Endothelial cell of umbilical vein (primary cell): Measurements from ENCODE around the gene ZNF462. TPM values are rescaled to one million over a fixed set of nuclear protein-coding genes. Genes with fewer than 3 reads are reported as not detected.

Source experiments
- BruUV-seq: library from RNA; stranded (reverse); fragments of 400-500 nt; replicated peaks from 2 replicates; lab custom pipeline; 2021; lab: Mats Ljungman, UMichigan
- CTCF ChIA-PET: fragments of 300-600, 350-600 bp; sonication (Branson Sonifier 250); formaldehyde crosslinking; loops from one replicate; lab custom pipeline; 2021; ENCODE audit warnings: antibody characterized with exemption, inconsistent platforms; lab: Charles Lee
- POLR2A ChIA-PET: fragments of 300-600, 350-600 bp; sonication (Branson Sonifier 250); formaldehyde crosslinking; loops from one replicate; lab custom pipeline; 2021; ENCODE audit warnings: antibody characterized with exemption, inconsistent platforms; lab: Charles Lee
- DNase-seq: peaks from one replicate; pipeline ENCODE4 v3.0.0-alpha.2; 2011; ENCODE audit warnings: low read depth, low spot score
- FAIRE-seq: peaks from 2 replicates; lab custom pipeline; 2011; peaks lifted over from hg19 to GRCh38; lab: Jason Lieb, UNC
- H2AFZ ChIP-seq: 2 replicates; pipeline ENCODE4 v1.6.0; 2012; ENCODE audit warnings: low read depth, low read length, control low read depth, inconsistent platforms
- H3K27ac ChIP-seq: 2 replicates; pipeline ENCODE4 v1.5.1; 2011; ENCODE audit warnings: low read depth, mild to moderate bottlenecking, control low read depth, low read length, moderate library complexity; ENCODE audit not compliant: insufficient read depth
- H3K27me3 ChIP-seq, 2 experiments: 2 replicates each; pipeline versions ENCODE4 v1.6.0 to v1.6.1; 2011; ENCODE audit warnings: low read length in 2 of 2, mixed read lengths in 1 of 2; ENCODE audit not compliant: control insufficient read depth in 2 of 2, insufficient read depth in 2 of 2
- H3K36me3 ChIP-seq, 2 experiments: 2 replicates in 1 of 2; 3 replicates in 1 of 2; pipeline ENCODE4 v1.5.1; 2011; ENCODE audit warnings: low read length in 2 of 2, mild to moderate bottlenecking in 1 of 2, moderate library complexity in 1 of 2; ENCODE audit not compliant: control insufficient read depth in 2 of 2, insufficient read depth in 2 of 2; ENCODE audit errors: extremely low read depth in 1 of 2
- H3K4me1 ChIP-seq: 3 replicates; pipeline ENCODE4 v1.5.1; 2011; ENCODE audit warnings: mild to moderate bottlenecking, low read length; ENCODE audit not compliant: control insufficient read depth, insufficient read depth; ENCODE audit errors: extremely low read depth
- H3K4me2 ChIP-seq: 2 replicates; pipeline ENCODE4 v1.6.1; 2011; ENCODE audit warnings: low read length, control low read depth, mixed read lengths; ENCODE audit not compliant: insufficient read depth
- H3K4me3 ChIP-seq, 3 experiments: fragments of 200-600 bp in 1 of 3; sonication (generic), shearing (Covaris generic) in 1 of 3; replicated peaks in 1 of 3; 2 replicates each; pipeline ENCODE4 v1.5.1; 2011 to 2016; ENCODE audit warnings: control low read depth in 3 of 3, low read length in 3 of 3, mild to moderate bottlenecking in 2 of 3, inconsistent platforms in 1 of 3, low read depth in 1 of 3, moderate library complexity in 1 of 3; ENCODE audit not compliant: insufficient read depth in 1 of 3
- H3K79me2 ChIP-seq: 2 replicates; pipeline ENCODE4 v1.6.0; 2012; ENCODE audit warnings: low read length, inconsistent platforms; ENCODE audit not compliant: control insufficient read depth, insufficient read depth
- H3K9ac ChIP-seq: replicated peaks from 2 replicates; pipeline ENCODE3; 2011; ENCODE audit warnings: low read length, control low read depth; ENCODE audit not compliant: insufficient read depth; ENCODE audit errors: extremely low read depth
- H3K9me1 ChIP-seq: replicated peaks from 3 replicates; pipeline ENCODE4 v1.6.0; 2011; ENCODE audit warnings: mild to moderate bottlenecking, low read length; ENCODE audit not compliant: control insufficient read depth, insufficient read depth; ENCODE audit errors: extremely low read depth
- H3K9me3 ChIP-seq: replicated peaks from 2 replicates; pipeline ENCODE4 v1.5.1; 2012; ENCODE audit warnings: low read length, inconsistent platforms; ENCODE audit not compliant: control insufficient read depth, insufficient read depth
- H4K20me1 ChIP-seq: replicated peaks from 2 replicates; pipeline ENCODE3; 2011; ENCODE audit warnings: mild to moderate bottlenecking, low read length; ENCODE audit not compliant: control insufficient read depth, insufficient read depth; ENCODE audit errors: extremely low read depth
- EZH2 ChIP-seq: IDR thresholded peaks from 2 replicates; pipeline ENCODE4 v1.6.1; 2012; ENCODE audit warnings: borderline replicate concordance, low read depth, mild to moderate bottlenecking, moderate library complexity, low read length, inconsistent platforms; ENCODE audit not compliant: severe bottlenecking
- FOS ChIP-seq: IDR thresholded peaks from 2 replicates; pipeline ENCODE4 v1.6.1; 2011; ENCODE audit warnings: mild to moderate bottlenecking, low read length, moderate library complexity, borderline replicate concordance; ENCODE audit not compliant: insufficient read depth
- GATA2 ChIP-seq: IDR thresholded peaks from 2 replicates; pipeline ENCODE4 v1.7.0; 2011; ENCODE audit warnings: low read depth, mild to moderate bottlenecking, moderate library complexity, mixed read lengths, low read length; ENCODE audit not compliant: insufficient read length, insufficient read depth
- JUN ChIP-seq: IDR thresholded peaks from 2 replicates; pipeline ENCODE4 v1.6.1; 2011; ENCODE audit warnings: borderline replicate concordance, low read depth; ENCODE audit not compliant: insufficient read length, insufficient read depth
- MYC ChIP-seq: IDR thresholded peaks from one replicate; pipeline ENCODE4 v1.6.1; 2011; ENCODE audit warnings: mild to moderate bottlenecking, low read depth, low read length
- POLR2A ChIP-seq: IDR thresholded peaks from 2 replicates; pipeline ENCODE4 v1.6.1; 2012; ENCODE audit warnings: low read depth, mild to moderate bottlenecking, control low read depth, low read length
- POLR2AphosphoS5 ChIP-seq: IDR thresholded peaks from 2 replicates; pipeline ENCODE4 v1.6.1; 2012; ENCODE audit warnings: low read depth, mild to moderate bottlenecking, control low read depth, low read length, moderate library complexity; ENCODE audit not compliant: insufficient read depth
- dilution Hi-C: fragments of 300-500 bp; cut with MboI; formaldehyde crosslinking; loops from one replicate; pipeline ENCODE4 v1.15.0; 2019; ENCODE audit warnings: low sequenced_read_pairs; ENCODE audit not compliant: extremely low pct_ligation_motif_present
- intact Hi-C: fragments of 100-400 bp; cut with micrococcal nuclease; formaldehyde crosslinking; loops from one replicate; pipeline ENCODE4 v1.10.0; 2022
- polyA plus RNA-seq, 4 experiments: library from polyadenylated mRNA; depleted of rRNA in 3 of 4; stranded (reverse) in 3 of 4; unstranded in 1 of 4; fragments of >200 nt; gene quantifications; 2 replicates each; pipeline versions ENCODE4 v1.2.1 to v1.2.3, GENCODE V29; 2011 to 2012; ENCODE audit warnings: missing spikeins in 1 of 4
- total RNA-seq: library from RNA; stranded (reverse); gene quantifications from 2 replicates; pipeline ENCODE4 v1.2.3, GENCODE V29; 2021
- TF ChIP-seq, protein P1 (sequence below): IDR thresholded peaks from 2 replicates; pipeline ENCODE4 v1.6.1; 2011; ENCODE audit not compliant: insufficient read depth, insufficient read length
- TF ChIP-seq, protein P2 (sequence below), 2 donors: IDR thresholded peaks; 1 replicate in 1 of 2; 2 replicates in 1 of 2; pipeline ENCODE4 v1.5.1; 2011; ENCODE audit warnings: low read length in 2 of 2, mild to moderate bottlenecking in 2 of 2, moderate library complexity in 2 of 2, control low read depth in 1 of 2, inconsistent platforms in 1 of 2, low read depth in 1 of 2; ENCODE audit not compliant: insufficient read depth in 1 of 2; ENCODE audit errors: extremely low read depth in 1 of 2

Gene ZNF462
- total and polyA plus RNA-seq, 2 donors (not counting 3 experiments of a cell fraction or from before 2014, with no cell fraction given), result 6.2 to 24.7 TPM

DNA sequence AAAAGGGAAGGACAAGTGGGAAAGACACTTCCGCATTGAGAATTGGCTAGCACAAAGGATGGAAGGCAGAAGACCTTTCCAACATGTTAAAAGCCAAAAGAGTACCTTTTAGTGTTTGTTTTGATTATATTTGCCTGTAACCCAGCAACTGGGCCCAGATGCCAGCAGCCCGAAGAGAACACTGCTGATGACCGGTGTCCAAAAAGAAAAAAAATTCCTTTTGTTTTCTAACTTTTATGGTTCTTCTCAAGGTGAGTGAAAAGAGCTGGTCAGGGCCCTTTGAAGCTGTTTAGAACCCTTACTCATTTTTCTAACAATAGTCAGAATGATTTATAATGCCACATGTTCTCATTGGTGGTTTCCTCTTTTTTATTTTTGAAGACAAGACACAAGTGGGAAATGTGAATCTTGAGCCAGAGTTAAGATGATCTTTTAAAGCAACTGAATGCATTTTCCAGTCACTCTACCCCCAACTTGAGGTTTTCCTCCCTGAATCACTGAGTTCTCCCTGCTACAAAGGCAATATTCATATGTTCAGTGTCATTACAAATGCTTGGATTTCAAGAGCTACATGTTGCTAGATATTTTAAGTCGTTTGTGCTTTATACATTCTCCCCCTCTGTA, 32.3 kb upstream of the ZNF462 start:
- Histone ChIP-seq H3K9me1 (no peaks in the 10 kb centered on the region), H3K9me3 (no peaks in the 10 kb centered on the region), H3K4me2 (no peak overlapping the region), H4K20me1 (no peaks in the 10 kb centered on the region), H2AFZ (no peak overlapping the region), H3K4me3 (no peak overlapping the region), H3K9ac (no peak overlapping the region), H3K27ac (no peak overlapping the region), H3K36me3 (no peaks in the 10 kb centered on the region), H3K27me3 (peaks cover 0 to 2% of the 10 kb centered on the region in 2 experiments), H3K79me2 (no peaks in the 10 kb centered on the region), H3K4me1 (no peaks in the 10 kb centered on the region)
- no TSS peak for BruUV-seq
- dilution Hi-C loops (no loop called here), intact Hi-C loops (no loop called here)
- TF ChIP-seq JUN (no peak), FOS (no peak), EZH2 (no peak), MYC (no peak), GATA2 (no peak), POLR2A (no peak), POLR2AphosphoS5 (no peak)
- TF ChIP-seq, protein P1, sequence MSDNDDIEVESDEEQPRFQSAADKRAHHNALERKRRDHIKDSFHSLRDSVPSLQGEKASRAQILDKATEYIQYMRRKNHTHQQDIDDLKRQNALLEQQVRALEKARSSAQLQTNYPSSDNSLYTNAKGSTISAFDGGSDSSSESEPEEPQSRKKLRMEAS, result no peak
- TF ChIP-seq, protein P2, sequence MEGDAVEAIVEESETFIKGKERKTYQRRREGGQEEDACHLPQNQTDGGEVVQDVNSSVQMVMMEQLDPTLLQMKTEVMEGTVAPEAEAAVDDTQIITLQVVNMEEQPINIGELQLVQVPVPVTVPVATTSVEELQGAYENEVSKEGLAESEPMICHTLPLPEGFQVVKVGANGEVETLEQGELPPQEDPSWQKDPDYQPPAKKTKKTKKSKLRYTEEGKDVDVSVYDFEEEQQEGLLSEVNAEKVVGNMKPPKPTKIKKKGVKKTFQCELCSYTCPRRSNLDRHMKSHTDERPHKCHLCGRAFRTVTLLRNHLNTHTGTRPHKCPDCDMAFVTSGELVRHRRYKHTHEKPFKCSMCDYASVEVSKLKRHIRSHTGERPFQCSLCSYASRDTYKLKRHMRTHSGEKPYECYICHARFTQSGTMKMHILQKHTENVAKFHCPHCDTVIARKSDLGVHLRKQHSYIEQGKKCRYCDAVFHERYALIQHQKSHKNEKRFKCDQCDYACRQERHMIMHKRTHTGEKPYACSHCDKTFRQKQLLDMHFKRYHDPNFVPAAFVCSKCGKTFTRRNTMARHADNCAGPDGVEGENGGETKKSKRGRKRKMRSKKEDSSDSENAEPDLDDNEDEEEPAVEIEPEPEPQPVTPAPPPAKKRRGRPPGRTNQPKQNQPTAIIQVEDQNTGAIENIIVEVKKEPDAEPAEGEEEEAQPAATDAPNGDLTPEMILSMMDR (IDR thresholded peaks at IDR 0.05; ENCODE audit: extremely low read depth in 1 of 2, insufficient read depth in 1 of 2, low read depth in 1 of 2, low read length in 2 of 2), result no peak
- POLR2A ChIA-PET, result no interaction called here
- FAIRE-seq (no peak), DNase-seq (no peak)
- CTCF ChIA-PET, result interaction anchor here (0.7 kb wide), 1 partner anchor 12 kb away, joined by 3 read pairs; no protein-coding TSS in a partner anchor
